Adrenal gland (tissue), 12 donors: Measurements from ENCODE around the gene ANKLE2. TPM values are rescaled to one million over a fixed set of nuclear protein-coding genes. Genes with fewer than 3 reads are reported as not detected.

Experiments
- DNase-seq, 7 donors: peaks; one replicate each; pipeline ENCODE4 v3.0.0-alpha.2; 2019 to 2020
- H3K27ac ChIP-seq, 5 donors: fragments of 200-600 bp; sonication (generic) in 4 of 5; 1 replicate in 3 of 5; 2 replicates in 2 of 5; pipeline versions ENCODE4 v1.5.1 to v1.8.0; 2016 to 2020; ENCODE audit warnings: mild to moderate bottlenecking in 1 of 5
- H3K27me3 ChIP-seq: fragments of 200-600 bp; 2 replicates; pipeline ENCODE4 v1.8.0; 2021
- H3K36me3 ChIP-seq, 2 donors: fragments of 200-600 bp; replicated peaks in 1 of 2; 1 replicate in 1 of 2; 2 replicates in 1 of 2; pipeline versions ENCODE4 v1.5.1 to v1.8.0; 2018 to 2022
- H3K4me1 ChIP-seq, 2 donors: fragments of 200-600 bp; replicated peaks in 1 of 2; 1 replicate in 1 of 2; 2 replicates in 1 of 2; pipeline versions ENCODE4 v1.5.1 to v1.8.0; 2018 to 2021
- H3K4me3 ChIP-seq, 4 donors: fragments of 200-600 bp; sonication (generic) in 3 of 4; one replicate each; pipeline ENCODE4 v1.5.1; 2016 to 2018
- H3K9me3 ChIP-seq, 3 donors: fragments of 200-600 bp; sonication (generic) in 1 of 3; replicated peaks in 1 of 3; 1 replicate in 2 of 3; 2 replicates in 1 of 3; pipeline versions ENCODE4 v1.5.1 to v1.8.0; 2016 to 2021
- POLR2A ChIP-seq, 2 donors: fragments of 450-650 bp; IDR thresholded peaks; one replicate each; pipeline ENCODE4 v1.6.1; 2017; ENCODE audit warnings: antibody characterized with exemption in 2 of 2, mild to moderate bottlenecking in 2 of 2, moderate library complexity in 1 of 2
- WGBS, 4 donors: extraction: QIAGEN DNeasy Blood & Tissue Kit in 2 of 4; methylation state at CpG; one replicate each; pipeline versions ENCODE4 v1.1.5 to v1.1.7; 2013 to 2017; 5-methylcytosine and 5-hydroxymethylcytosine counted together
- intact Hi-C, 2 donors: fragments of 100-400 bp; cut with DNase I; formaldehyde crosslinking; loops; one replicate each; pipeline versions ENCODE4 v1.14.1 to v1.15.0; 2022 to 2023
- polyA plus RNA-seq, 3 donors: library from polyadenylated mRNA; stranded (reverse); fragments of 200-250 nt in 2 of 3; fragments of 350-450 nt in 1 of 3; fragmentation: Illumina TruSeq in 1 of 3; extraction: RNeasy Lipid Tissue Mini Kit (QIAGEN cat#74804) in 1 of 3; gene quantifications; one replicate each; pipeline ENCODE4 v1.2.3, GENCODE V29; 2013 to 2014
- small RNA-seq, 2 donors: library from RNA; depleted of rRNA; stranded (forward); fragments of <200 nt; gene quantifications; one replicate each; pipeline ENCODE3, GENCODE V24; 2016
- total RNA-seq, 9 donors: library from RNA; depleted of rRNA in 4 of 9; stranded (reverse); fragments of >200 nt in 4 of 9; fragments of 120-200 nt in 1 of 9; fragmentation: NEBNext Ultra II Directional in 1 of 9; extraction: Animal tissue kit (Norgen Biotek cat#: 25700) in 1 of 9; gene quantifications; one replicate each; pipeline versions ENCODE4 v1.1.0 to v1.2.4, GENCODE V29; 2013 to 2023
- TF ChIP-seq, protein P1 (sequence below), 6 experiments: fragments of 450-650 bp in 4 of 6; fragments of 200-600 bp in 2 of 6; sonication (generic) in 1 of 6; IDR thresholded peaks; 1 replicate in 5 of 6; 2 replicates in 1 of 6; pipeline versions ENCODE4 v1.5.1 to v1.8.0; 2016 to 2021; ENCODE audit warnings: antibody characterized with exemption in 6 of 6, mild to moderate bottlenecking in 2 of 6, moderate library complexity in 1 of 6
- donor health status: healthy with polysubstance abuse.
- donor health status: Bipolar disorder and iron deficiency.
- donor health status: DM: yes; HTN: yes; CAD: no.
- donor health status: DM: no; HTN: no; CAD: no.
- donor health status: DM: no; HTN: no; CAD: no.
- donor health status: DM: yes; HTN: yes; CAD: no.

ANKLE2 gene
- total and polyA plus RNA-seq, 12 donors: 43.6 to 76.1 (median 59.9) TPM

DNA sequence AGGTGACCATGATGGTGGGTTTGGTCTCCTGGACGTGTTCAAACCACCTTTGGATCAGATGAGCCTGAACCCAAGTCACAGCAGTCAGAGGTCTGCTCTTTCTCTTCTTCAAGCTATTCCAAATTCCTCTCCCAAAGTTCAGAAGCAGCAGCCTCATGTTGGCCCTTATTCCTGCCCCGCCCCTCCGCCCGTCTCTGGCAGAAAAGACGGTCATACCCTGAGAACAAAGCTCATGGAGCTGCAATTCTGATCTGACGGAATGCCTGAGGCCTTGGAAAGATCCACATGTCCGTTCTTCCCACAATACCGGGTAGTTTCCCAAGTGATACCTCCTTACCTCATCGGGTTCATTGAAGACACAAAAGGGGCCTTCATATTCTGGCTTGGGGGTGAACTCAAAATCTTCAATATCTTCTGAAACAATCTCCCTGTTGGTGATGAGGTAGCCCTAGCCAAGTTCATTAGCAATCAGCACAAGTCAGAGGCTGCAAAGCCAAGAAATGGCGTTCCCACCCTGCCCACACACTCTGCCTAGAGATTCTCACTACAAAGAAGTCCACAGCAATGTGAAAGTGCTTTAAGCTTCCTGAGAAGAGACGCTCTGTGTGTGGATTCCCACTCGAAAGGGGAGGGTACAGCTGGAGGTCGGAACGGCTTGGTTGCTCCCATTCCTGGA, 85.7 kb downstream of the ANKLE2 start:
- Histone ChIP-seq H3K36me3 (peaks cover 0 to 29% of the 10 kb centered on the region in 2 donors), H3K27ac (no peak overlapping the region), H3K27me3 (no peaks in the 10 kb centered on the region), H3K4me1 (no peaks in the 10 kb centered on the region), H3K4me3 (no peak overlapping the region), H3K9me3 (no peaks in the 10 kb centered on the region)
- no peak for DNase-seq
- TF ChIP-seq, protein P1, sequence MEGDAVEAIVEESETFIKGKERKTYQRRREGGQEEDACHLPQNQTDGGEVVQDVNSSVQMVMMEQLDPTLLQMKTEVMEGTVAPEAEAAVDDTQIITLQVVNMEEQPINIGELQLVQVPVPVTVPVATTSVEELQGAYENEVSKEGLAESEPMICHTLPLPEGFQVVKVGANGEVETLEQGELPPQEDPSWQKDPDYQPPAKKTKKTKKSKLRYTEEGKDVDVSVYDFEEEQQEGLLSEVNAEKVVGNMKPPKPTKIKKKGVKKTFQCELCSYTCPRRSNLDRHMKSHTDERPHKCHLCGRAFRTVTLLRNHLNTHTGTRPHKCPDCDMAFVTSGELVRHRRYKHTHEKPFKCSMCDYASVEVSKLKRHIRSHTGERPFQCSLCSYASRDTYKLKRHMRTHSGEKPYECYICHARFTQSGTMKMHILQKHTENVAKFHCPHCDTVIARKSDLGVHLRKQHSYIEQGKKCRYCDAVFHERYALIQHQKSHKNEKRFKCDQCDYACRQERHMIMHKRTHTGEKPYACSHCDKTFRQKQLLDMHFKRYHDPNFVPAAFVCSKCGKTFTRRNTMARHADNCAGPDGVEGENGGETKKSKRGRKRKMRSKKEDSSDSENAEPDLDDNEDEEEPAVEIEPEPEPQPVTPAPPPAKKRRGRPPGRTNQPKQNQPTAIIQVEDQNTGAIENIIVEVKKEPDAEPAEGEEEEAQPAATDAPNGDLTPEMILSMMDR (IDR thresholded peaks at IDR 0.05): no peak
- TF ChIP-seq POLR2A (IDR thresholded peaks at IDR 0.05): no peak
- intact Hi-C loops: no loop called here
- 90 to 97% (median 95%) methylated on average over 14 of the region's 14 CpGs for WGBS, 4 donors

Small RNA genes within 50 kb of the gene (small RNA-seq; reads per million reads assigned to genes)
- gene RNA5SP379: 0 to 0.08 reads per million in 2 donors

Other genes starting within 250 kb of the ANKLE2 start
- gene LRCOL1, start 151.2 kb downstream of the ANKLE2 start, total RNA-seq: 1 to 10 TPM in 3 of 9 donors, under 1 TPM in 2, not detected in 4; 0.22 to 1.4 (median 1.3) TPM
- 1 to 10 TPM in 1 of 3 donors, under 1 TPM in 1, not detected in 1; 0.88 to 1.2 TPM for gene LRCOL1, start 151.2 kb downstream of the ANKLE2 start, polyA plus RNA-seq
- under 1 TPM in 1 of 9 donors, not detected in 8; 0.11 TPM for gene P2RX2, start 143.1 kb downstream of the ANKLE2 start, total RNA-seq
- 1 to 10 TPM in 1 of 3 donors, under 1 TPM in 1, not detected in 1; 0.44 to 1.9 TPM for gene P2RX2, start 143.1 kb downstream of the ANKLE2 start, polyA plus RNA-seq
- gene POLE, start 74.5 kb downstream of the ANKLE2 start, total RNA-seq: 10 to 100 TPM in 6 of 9 donors, 1 to 10 TPM in 3; 4.7 to 28.6 (median 15.2) TPM
- gene POLE, start 74.5 kb downstream of the ANKLE2 start, polyA plus RNA-seq: 10 to 100 TPM in 2 of 3 donors, 1 to 10 TPM in 1; 4.0 to 43.2 (median 29.9) TPM
- 10 to 100 TPM; 12.6 to 51.7 (median 23.5) TPM for gene PXMP2, start 74.2 kb downstream of the ANKLE2 start, total RNA-seq
- gene PXMP2, start 74.2 kb downstream of the ANKLE2 start, polyA plus RNA-seq: 1 to 10 TPM; 8.2 to 9.0 (median 8.6) TPM
- 10 to 100 TPM; 23.8 to 53.6 (median 36.1) TPM for gene PGAM5, start 51.0 kb downstream of the ANKLE2 start, total RNA-seq
- 10 to 100 TPM; 12.7 to 29.9 (median 16.7) TPM for gene PGAM5, start 51.0 kb downstream of the ANKLE2 start, polyA plus RNA-seq
- gene GOLGA3, start 67.0 kb upstream of the ANKLE2 start, total RNA-seq: 10 to 100 TPM; 34.0 to 83.5 (median 55.7) TPM
- gene GOLGA3, start 67.0 kb upstream of the ANKLE2 start, polyA plus RNA-seq: 10 to 100 TPM; 11.7 to 30.1 (median 20.3) TPM
- 10 to 100 TPM; 14.9 to 37.6 (median 26.5) TPM for gene CHFR, start 125.8 kb upstream of the ANKLE2 start, total RNA-seq
- 10 to 100 TPM; 17.8 to 54.4 (median 41.8) TPM for gene CHFR, start 125.8 kb upstream of the ANKLE2 start, polyA plus RNA-seq
- 10 to 100 TPM in 4 of 9 donors, 1 to 10 TPM in 5; 3.7 to 16.3 (median 9.0) TPM for gene ZNF605, start 194.5 kb upstream of the ANKLE2 start, total RNA-seq
- gene ZNF605, start 194.5 kb upstream of the ANKLE2 start, polyA plus RNA-seq: 10 to 100 TPM in 1 of 3 donors, 1 to 10 TPM in 2; 2.7 to 12.8 (median 6.3) TPM
- 10 to 100 TPM in 4 of 9 donors, 1 to 10 TPM in 5; 1.1 to 13.4 (median 9.2) TPM for gene ZNF26, start 224.5 kb upstream of the ANKLE2 start, total RNA-seq
- 1 to 10 TPM; 2.9 to 5.0 (median 4.2) TPM for gene ZNF26, start 224.5 kb upstream of the ANKLE2 start, polyA plus RNA-seq